MM.1S (cell line): ENCODE results near the gene KLHL18.

Source experiments
- EZH2phosphoT487 ChIP-seq: fragments of 300-600 bp; sonication (generic); IDR thresholded peaks from 2 replicates; pipeline ENCODE4 v1.6.1; 2018; ENCODE audit warnings: antibody characterized with exemption, low read length
- TF ChIP-seq, protein P1 (sequence below): fragments of 300-600 bp; sonication (generic); IDR thresholded peaks from 2 replicates; pipeline ENCODE4 v1.5.1; 2016; ENCODE audit warnings: antibody characterized with exemption, low read length, mixed read lengths

DNA sequence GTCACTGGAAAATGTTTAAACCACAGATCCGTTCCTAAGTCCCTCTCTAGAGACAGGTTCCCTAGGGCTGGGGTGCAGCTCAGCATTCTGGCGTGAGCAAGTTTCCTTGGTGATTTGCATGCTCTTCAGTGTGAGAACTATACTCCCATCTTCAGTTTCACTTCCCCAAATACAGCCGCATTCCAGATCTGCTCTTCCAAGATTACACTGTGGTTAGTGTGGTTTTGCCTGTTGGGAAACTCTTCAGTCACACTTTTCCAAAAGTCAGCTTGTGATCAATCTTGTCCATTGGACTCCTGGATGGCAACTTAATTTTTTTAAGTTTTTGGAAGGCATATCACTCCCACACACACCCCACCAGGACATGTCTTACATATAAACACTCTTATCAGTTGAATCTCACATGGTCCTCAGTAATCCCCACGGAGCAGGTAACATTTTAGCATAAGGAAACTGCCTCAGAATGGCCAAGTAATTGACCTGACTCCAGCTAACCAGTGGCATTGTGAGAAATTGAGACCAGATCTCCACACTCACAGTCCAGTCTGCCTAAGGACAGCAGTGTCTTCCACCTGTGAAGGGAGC lies 64.6 kb downstream of the KLHL18 start:
- TF ChIP-seq, protein P1, sequence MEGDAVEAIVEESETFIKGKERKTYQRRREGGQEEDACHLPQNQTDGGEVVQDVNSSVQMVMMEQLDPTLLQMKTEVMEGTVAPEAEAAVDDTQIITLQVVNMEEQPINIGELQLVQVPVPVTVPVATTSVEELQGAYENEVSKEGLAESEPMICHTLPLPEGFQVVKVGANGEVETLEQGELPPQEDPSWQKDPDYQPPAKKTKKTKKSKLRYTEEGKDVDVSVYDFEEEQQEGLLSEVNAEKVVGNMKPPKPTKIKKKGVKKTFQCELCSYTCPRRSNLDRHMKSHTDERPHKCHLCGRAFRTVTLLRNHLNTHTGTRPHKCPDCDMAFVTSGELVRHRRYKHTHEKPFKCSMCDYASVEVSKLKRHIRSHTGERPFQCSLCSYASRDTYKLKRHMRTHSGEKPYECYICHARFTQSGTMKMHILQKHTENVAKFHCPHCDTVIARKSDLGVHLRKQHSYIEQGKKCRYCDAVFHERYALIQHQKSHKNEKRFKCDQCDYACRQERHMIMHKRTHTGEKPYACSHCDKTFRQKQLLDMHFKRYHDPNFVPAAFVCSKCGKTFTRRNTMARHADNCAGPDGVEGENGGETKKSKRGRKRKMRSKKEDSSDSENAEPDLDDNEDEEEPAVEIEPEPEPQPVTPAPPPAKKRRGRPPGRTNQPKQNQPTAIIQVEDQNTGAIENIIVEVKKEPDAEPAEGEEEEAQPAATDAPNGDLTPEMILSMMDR: no peak
- TF ChIP-seq EZH2phosphoT487: no peak
